GM21786 (cell line): Measurements from ENCODE around the gene USP2.
A peak's percentile ranks its signal among the peaks of the same experiment; 100 is the strongest.

Experiments
- ATAC-seq: cut with Tn5 transposase; IDR thresholded peaks from one replicate; pipeline ENCODE4 v1.9.1; 2021; ENCODE audit not compliant: unreplicated experiment

Gene USP2

GRCh38 chr11:119332111-119332765 lies 49.3 kb downstream of the USP2 start:
- ATAC-seq: no peak

GRCh38 chr11:119330237-119330636 lies 51.3 kb downstream of the USP2 start:
- ATAC-seq: no peak

- ATAC-seq: no peak
These were observed 52.2 kb downstream of the USP2 start for GRCh38 chr11:119329320-119329719.

GRCh38 chr11:119324189-119324588 lies 57.3 kb downstream of the USP2 start:
- no peak for ATAC-seq

GRCh38 chr11:119323532-119324033 lies 57.9 kb downstream of the USP2 start:
- ATAC-seq: no peak

- ATAC-seq: no peak
These were observed 58.5 kb downstream of the USP2 start for GRCh38 chr11:119322921-119323531.

- ATAC-seq: no peak
These were observed 59.1 kb downstream of the USP2 start for GRCh38 chr11:119322360-119322739.

- peak; percentile 31 for ATAC-seq
These were observed 60.5 kb downstream of the USP2 start for GRCh38 chr11:119320776-119321524.

GRCh38 chr11:119320240-119320775 lies 61.2 kb downstream of the USP2 start:
- ATAC-seq: no peak

GRCh38 chr11:119319700-119320239 lies 61.7 kb downstream of the USP2 start:
- ATAC-seq: no peak

GRCh38 chr11:119319136-119319699 lies 62.3 kb downstream of the USP2 start:
- no peak for ATAC-seq

- ATAC-seq: peak; percentile 31
These were observed 63.0 kb downstream of the USP2 start for GRCh38 chr11:119318240-119319135.

- no peak for ATAC-seq
These were observed 63.8 kb downstream of the USP2 start for GRCh38 chr11:119317592-119318239.

GRCh38 chr11:119316729-119317591 lies 64.5 kb downstream of the USP2 start, which contains the start of gene MCAM:
Gene MCAM, minus strand, starts transcription at chr11:119317130. Its CDS starts 29 bp downstream, at chr11:119317101.
- ATAC-seq: no peak

GRCh38 chr11:119316016-119316728 lies 65.3 kb downstream of the USP2 start:
- ATAC-seq: no peak

GRCh38 chr11:119315131-119316015 lies 66.1 kb downstream of the USP2 start:
- ATAC-seq: no peak

- no peak for ATAC-seq
These were observed 66.8 kb downstream of the USP2 start for GRCh38 chr11:119314726-119315125.
